HepG2 (cell line): ENCODE results near the gene RNF208. TPM values are rescaled to one million over a fixed set of nuclear protein-coding genes. Genes with fewer than 3 reads are reported as not detected.

Source experiments
- ATF4 ChIP-seq, 2 experiments: fragments of 450-650 bp in 1 of 2; sonication (generic) in 1 of 2; formaldehyde crosslinking; IDR thresholded peaks; 2 replicates each; pipeline versions ENCODE4 v1.5.0 to v1.8.0; 2020 to 2022; ENCODE audit warnings: mild to moderate bottlenecking in 1 of 2, missing genetic modification reagents in 1 of 2
- ETV5 ChIP-seq: IDR thresholded peaks from 2 replicates; pipeline ENCODE4 v1.6.1; 2018; ENCODE audit warnings: missing biosample characterization, missing genetic modification reagents, inconsistent platforms, borderline replicate concordance
- FOXJ3 ChIP-seq: sonication (generic); formaldehyde crosslinking; IDR thresholded peaks from 2 replicates; pipeline ENCODE4 v1.4.0; 2020; ENCODE audit warnings: missing genetic modification reagents, mild to moderate bottlenecking, borderline replicate concordance
- MIXL1 ChIP-seq: IDR thresholded peaks from 2 replicates; pipeline ENCODE4 v1.6.1; 2016
- NFKBIZ ChIP-seq: IDR thresholded peaks from 2 replicates; pipeline ENCODE4 v1.6.1; 2018; ENCODE audit warnings: missing genetic modification reagents, missing compliant biosample characterization
- NRL ChIP-seq: sonication (generic); formaldehyde crosslinking; IDR thresholded peaks from 2 replicates; pipeline ENCODE4 v1.5.0; 2020; ENCODE audit warnings: missing genetic modification reagents, mild to moderate bottlenecking, moderate library complexity, borderline replicate concordance
- RCOR2 ChIP-seq: IDR thresholded peaks from 2 replicates; pipeline ENCODE4 v1.6.1; 2016; ENCODE audit warnings: missing biosample characterization, missing genetic modification reagents
- ZNF18 ChIP-seq: sonication (generic); formaldehyde crosslinking; IDR thresholded peaks from 2 replicates; pipeline ENCODE4 v1.8.0; 2022; ENCODE audit warnings: mild to moderate bottlenecking, missing genetic modification reagents; ENCODE audit not compliant: insufficient replicate concordance
- polyA plus RNA-seq, 8 experiments: library from polyadenylated mRNA; depleted of rRNA in 3 of 8; stranded (reverse) in 7 of 8; unstranded in 1 of 8; fragments of >200 nt; fragmentation: Illumina TruSeq in 4 of 8; extraction: Trizol in 4 of 8; gene quantifications; 2 replicates each; pipeline versions ENCODE4 v1.2.1 to v1.2.3, GENCODE V29; 2011 to 2016; ENCODE audit warnings: low read depth in 4 of 8, missing spikeins in 1 of 8, mixed read lengths in 1 of 8; ENCODE audit not compliant: insufficient read depth in 1 of 8
- total RNA-seq, 5 experiments: library from RNA; depleted of rRNA; stranded (reverse); fragments of >200 nt; fragmentation: Illumina TruSeq; extraction: Trizol; gene quantifications; 2 replicates each; pipeline ENCODE4 v1.2.3, GENCODE V29; 2016; ENCODE audit warnings: low read depth in 1 of 5
- TF ChIP-seq, protein P1 (sequence below): sonication (generic); formaldehyde crosslinking; IDR thresholded peaks from 2 replicates; pipeline ENCODE4 v1.4.0; 2020; ENCODE audit warnings: mild to moderate bottlenecking, missing genetic modification reagents, borderline replicate concordance
- TF ChIP-seq, protein P2 (sequence below): sonication (generic); formaldehyde crosslinking; IDR thresholded peaks from 2 replicates; pipeline ENCODE4 v1.5.1; 2020; ENCODE audit warnings: missing genetic modification reagents, mild to moderate bottlenecking, borderline replicate concordance
- TF ChIP-seq, protein P3 (sequence below): sonication (generic); formaldehyde crosslinking; IDR thresholded peaks from 2 replicates; pipeline ENCODE4 v1.4.0; 2020; ENCODE audit warnings: missing genetic modification reagents
- TF ChIP-seq, protein P4 (sequence below): sonication (generic); formaldehyde crosslinking; IDR thresholded peaks from 2 replicates; pipeline ENCODE4 v1.5.0; 2020; ENCODE audit warnings: mild to moderate bottlenecking, missing genetic modification reagents
- TF ChIP-seq, protein P5 (sequence below): sonication (generic); formaldehyde crosslinking; IDR thresholded peaks from 2 replicates; pipeline ENCODE4 v1.5.1; 2020; ENCODE audit warnings: missing genetic modification reagents, mild to moderate bottlenecking, borderline replicate concordance

The RNF208 gene
- total and polyA plus RNA-seq, 2 of the 13 experiments (the other 11 are each of a cell fraction or from before 2014, with no cell fraction given), result 1.6 to 2.1 TPM

DNA sequence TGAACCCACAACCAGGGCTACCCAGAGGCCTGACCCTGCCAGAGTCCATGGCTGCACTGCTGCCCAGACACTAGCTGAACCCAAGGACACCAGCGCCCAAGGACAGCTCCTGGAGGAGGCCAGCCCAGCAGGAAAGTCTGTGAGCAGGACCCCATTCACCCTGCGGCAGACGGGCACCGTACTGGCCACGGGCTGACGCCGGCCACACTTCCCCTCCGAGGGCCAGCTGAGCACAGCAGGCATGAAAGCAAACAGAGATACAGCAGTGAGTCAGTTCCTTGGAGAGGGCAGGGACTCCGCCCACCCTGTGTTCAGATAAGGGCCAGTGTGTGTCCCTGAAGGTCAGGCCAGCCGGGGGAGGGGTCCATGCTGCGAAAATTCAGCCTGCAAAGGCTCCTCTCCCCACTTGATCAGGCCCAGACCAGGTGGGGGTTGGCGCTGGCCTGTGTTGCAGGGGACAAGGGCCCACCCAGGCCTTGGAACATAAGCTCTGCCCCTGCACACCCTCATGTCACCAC is 3.2 kb downstream of the RNF208 start (continued):
- TF ChIP-seq, protein P1, sequence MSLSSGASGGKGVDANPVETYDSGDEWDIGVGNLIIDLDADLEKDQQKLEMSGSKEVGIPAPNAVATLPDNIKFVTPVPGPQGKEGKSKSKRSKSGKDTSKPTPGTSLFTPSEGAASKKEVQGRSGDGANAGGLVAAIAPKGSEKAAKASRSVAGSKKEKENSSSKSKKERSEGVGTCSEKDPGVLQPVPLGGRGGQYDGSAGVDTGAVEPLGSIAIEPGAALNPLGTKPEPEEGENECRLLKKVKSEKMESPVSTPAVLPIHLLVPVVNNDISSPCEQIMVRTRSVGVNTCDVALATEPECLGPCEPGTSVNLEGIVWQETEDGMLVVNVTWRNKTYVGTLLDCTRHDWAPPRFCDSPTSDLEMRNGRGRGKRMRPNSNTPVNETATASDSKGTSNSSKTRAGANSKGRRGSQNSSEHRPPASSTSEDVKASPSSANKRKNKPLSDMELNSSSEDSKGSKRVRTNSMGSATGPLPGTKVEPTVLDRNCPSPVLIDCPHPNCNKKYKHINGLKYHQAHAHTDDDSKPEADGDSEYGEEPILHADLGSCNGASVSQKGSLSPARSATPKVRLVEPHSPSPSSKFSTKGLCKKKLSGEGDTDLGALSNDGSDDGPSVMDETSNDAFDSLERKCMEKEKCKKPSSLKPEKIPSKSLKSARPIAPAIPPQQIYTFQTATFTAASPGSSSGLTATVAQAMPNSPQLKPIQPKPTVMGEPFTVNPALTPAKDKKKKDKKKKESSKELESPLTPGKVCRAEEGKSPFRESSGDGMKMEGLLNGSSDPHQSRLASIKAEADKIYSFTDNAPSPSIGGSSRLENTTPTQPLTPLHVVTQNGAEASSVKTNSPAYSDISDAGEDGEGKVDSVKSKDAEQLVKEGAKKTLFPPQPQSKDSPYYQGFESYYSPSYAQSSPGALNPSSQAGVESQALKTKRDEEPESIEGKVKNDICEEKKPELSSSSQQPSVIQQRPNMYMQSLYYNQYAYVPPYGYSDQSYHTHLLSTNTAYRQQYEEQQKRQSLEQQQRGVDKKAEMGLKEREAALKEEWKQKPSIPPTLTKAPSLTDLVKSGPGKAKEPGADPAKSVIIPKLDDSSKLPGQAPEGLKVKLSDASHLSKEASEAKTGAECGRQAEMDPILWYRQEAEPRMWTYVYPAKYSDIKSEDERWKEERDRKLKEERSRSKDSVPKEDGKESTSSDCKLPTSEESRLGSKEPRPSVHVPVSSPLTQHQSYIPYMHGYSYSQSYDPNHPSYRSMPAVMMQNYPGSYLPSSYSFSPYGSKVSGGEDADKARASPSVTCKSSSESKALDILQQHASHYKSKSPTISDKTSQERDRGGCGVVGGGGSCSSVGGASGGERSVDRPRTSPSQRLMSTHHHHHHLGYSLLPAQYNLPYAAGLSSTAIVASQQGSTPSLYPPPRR (CRISPR knock-in tag), result peak; percentile 63; the same call in 1 of the 2 replicates
- TF ChIP-seq NFKBIZ (peak; percentile 34; the same call in 1 of the 2 replicates), NRL (CRISPR knock-in tag) (peak; percentile 82; the same call in 1 of the 2 replicates), MIXL1 (CRISPR knock-in tag) (0 out of 2 replicates have a peak, but pooled peaks have one; percentile 18), ETV5 (CRISPR knock-in tag) (peak; percentile 84), ZNF18 (CRISPR knock-in tag) (peak; percentile 86), ATF4 (CRISPR knock-in tag; IDR thresholded peaks at IDR 0.05) (0 out of 4 replicates have a peak, but pooled peaks of 1 of the 2 experiments have one; percentile 13), RCOR2 (CRISPR knock-in tag) (no peak), FOXJ3 (CRISPR knock-in tag) (no peak)
- TF ChIP-seq, protein P2, sequence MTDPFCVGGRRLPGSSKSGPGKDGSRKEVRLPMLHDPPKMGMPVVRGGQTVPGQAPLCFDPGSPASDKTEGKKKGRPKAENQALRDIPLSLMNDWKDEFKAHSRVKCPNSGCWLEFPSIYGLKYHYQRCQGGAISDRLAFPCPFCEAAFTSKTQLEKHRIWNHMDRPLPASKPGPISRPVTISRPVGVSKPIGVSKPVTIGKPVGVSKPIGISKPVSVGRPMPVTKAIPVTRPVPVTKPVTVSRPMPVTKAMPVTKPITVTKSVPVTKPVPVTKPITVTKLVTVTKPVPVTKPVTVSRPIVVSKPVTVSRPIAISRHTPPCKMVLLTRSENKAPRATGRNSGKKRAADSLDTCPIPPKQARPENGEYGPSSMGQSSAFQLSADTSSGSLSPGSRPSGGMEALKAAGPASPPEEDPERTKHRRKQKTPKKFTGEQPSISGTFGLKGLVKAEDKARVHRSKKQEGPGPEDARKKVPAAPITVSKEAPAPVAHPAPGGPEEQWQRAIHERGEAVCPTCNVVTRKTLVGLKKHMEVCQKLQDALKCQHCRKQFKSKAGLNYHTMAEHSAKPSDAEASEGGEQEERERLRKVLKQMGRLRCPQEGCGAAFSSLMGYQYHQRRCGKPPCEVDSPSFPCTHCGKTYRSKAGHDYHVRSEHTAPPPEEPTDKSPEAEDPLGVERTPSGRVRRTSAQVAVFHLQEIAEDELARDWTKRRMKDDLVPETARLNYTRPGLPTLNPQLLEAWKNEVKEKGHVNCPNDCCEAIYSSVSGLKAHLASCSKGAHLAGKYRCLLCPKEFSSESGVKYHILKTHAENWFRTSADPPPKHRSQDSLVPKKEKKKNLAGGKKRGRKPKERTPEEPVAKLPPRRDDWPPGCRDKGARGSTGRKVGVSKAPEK (CRISPR knock-in tag), result no peak
- TF ChIP-seq, protein P3, sequence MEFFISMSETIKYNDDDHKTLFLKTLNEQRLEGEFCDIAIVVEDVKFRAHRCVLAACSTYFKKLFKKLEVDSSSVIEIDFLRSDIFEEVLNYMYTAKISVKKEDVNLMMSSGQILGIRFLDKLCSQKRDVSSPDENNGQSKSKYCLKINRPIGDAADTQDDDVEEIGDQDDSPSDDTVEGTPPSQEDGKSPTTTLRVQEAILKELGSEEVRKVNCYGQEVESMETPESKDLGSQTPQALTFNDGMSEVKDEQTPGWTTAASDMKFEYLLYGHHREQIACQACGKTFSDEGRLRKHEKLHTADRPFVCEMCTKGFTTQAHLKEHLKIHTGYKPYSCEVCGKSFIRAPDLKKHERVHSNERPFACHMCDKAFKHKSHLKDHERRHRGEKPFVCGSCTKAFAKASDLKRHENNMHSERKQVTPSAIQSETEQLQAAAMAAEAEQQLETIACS (CRISPR knock-in tag), result no peak
- TF ChIP-seq, protein P4, sequence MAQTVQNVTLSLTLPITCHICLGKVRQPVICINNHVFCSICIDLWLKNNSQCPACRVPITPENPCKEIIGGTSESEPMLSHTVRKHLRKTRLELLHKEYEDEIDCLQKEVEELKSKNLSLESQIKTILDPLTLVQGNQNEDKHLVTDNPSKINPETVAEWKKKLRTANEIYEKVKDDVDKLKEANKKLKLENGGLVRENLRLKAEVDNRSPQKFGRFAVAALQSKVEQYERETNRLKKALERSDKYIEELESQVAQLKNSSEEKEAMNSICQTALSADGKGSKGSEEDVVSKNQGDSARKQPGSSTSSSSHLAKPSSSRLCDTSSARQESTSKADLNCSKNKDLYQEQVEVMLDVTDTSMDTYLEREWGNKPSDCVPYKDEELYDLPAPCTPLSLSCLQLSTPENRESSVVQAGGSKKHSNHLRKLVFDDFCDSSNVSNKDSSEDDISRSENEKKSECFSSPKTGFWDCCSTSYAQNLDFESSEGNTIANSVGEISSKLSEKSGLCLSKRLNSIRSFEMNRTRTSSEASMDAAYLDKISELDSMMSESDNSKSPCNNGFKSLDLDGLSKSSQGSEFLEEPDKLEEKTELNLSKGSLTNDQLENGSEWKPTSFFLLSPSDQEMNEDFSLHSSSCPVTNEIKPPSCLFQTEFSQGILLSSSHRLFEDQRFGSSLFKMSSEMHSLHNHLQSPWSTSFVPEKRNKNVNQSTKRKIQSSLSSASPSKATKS (CRISPR knock-in tag), result no peak
- TF ChIP-seq, protein P5, sequence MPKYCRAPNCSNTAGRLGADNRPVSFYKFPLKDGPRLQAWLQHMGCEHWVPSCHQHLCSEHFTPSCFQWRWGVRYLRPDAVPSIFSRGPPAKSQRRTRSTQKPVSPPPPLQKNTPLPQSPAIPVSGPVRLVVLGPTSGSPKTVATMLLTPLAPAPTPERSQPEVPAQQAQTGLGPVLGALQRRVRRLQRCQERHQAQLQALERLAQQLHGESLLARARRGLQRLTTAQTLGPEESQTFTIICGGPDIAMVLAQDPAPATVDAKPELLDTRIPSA (CRISPR knock-in tag), result no peak
